H1 (cell line): ENCODE measurements around the gene STIL. TPM values are rescaled to one million over a fixed set of nuclear protein-coding genes. Genes with fewer than 3 reads are reported as not detected.
A peak's percentile ranks its signal among the peaks of the same experiment; 100 is the strongest.

ENCODE experiments used
- ASH2L ChIP-seq: fragments of 200-600, 300-600 bp; sonication (generic); IDR thresholded peaks from one replicate; pipeline ENCODE4 v1.7.1; 2017; ENCODE audit warnings: low read length
- BRCA1 ChIP-seq: IDR thresholded peaks from 2 replicates; pipeline ENCODE4 v1.6.1; 2012; ENCODE audit warnings: low read depth, low read length, improper control_type of control experiment
- CEBPB ChIP-seq: IDR thresholded peaks from 2 replicates; pipeline ENCODE4 v1.6.1; 2012; ENCODE audit warnings: low read depth, low read length
- CHD2 ChIP-seq: IDR thresholded peaks from 2 replicates; pipeline ENCODE4 v1.6.1; 2012; ENCODE audit warnings: low read length, improper control_type of control experiment
- EZH2 ChIP-seq: fragments of 200-600 bp; sonication (generic); IDR thresholded peaks from 2 replicates; pipeline ENCODE4 v1.7.1; 2012; ENCODE audit warnings: low read depth, mild to moderate bottlenecking, moderate library complexity, low read length, inconsistent platforms; ENCODE audit not compliant: severe bottlenecking
- GABPA ChIP-seq: IDR thresholded peaks from 2 replicates; pipeline ENCODE4 v1.6.1; 2011; ENCODE audit warnings: mild to moderate bottlenecking, low read length, moderate library complexity, borderline replicate concordance; ENCODE audit not compliant: insufficient read depth
- KDM1A ChIP-seq: fragments of 200-600, 300-600 bp; sonication (generic); IDR thresholded peaks from 2 replicates; pipeline ENCODE4 v1.7.1; 2016; ENCODE audit warnings: mild to moderate bottlenecking, low read length, borderline replicate concordance
- POU5F1 ChIP-seq: IDR thresholded peaks from 2 replicates; pipeline ENCODE4 v1.6.1; 2011; ENCODE audit warnings: low read depth, mild to moderate bottlenecking, low read length, moderate library complexity
- RAD21 ChIP-seq, 2 experiments: IDR thresholded peaks in 1 of 2; conservative IDR thresholded peaks in 1 of 2; 2 replicates each; pipeline ENCODE4 v1.6.1; 2011; ENCODE audit warnings: low read depth in 2 of 2, low read length in 2 of 2, improper control_type of control experiment in 1 of 2, inconsistent platforms in 1 of 2, mild to moderate bottlenecking in 1 of 2, moderate library complexity in 1 of 2
- SIN3A ChIP-seq, 2 experiments: IDR thresholded peaks in 1 of 2; conservative IDR thresholded peaks in 1 of 2; 2 replicates each; pipeline ENCODE4 v1.6.1; 2011 to 2012; ENCODE audit warnings: low read length in 2 of 2, improper control_type of control experiment in 1 of 2, low read depth in 1 of 2, mild to moderate bottlenecking in 1 of 2
- SUZ12 ChIP-seq: fragments of 200-600 bp; sonication (generic); IDR thresholded peaks from 2 replicates; pipeline ENCODE4 v1.6.1; 2012; ENCODE audit warnings: mild to moderate bottlenecking, inconsistent platforms, low read length, moderate library complexity, mixed read lengths
- TCF12 ChIP-seq: IDR thresholded peaks from 2 replicates; pipeline ENCODE4 v1.6.1; 2011; ENCODE audit warnings: low read depth, mild to moderate bottlenecking, low read length
- YY1 ChIP-seq: IDR thresholded peaks from 2 replicates; pipeline ENCODE4 v1.6.1; 2011; ENCODE audit warnings: low read depth, mild to moderate bottlenecking, low read length
- polyA plus RNA-seq, 7 experiments: library from polyadenylated mRNA; depleted of rRNA in 3 of 7; stranded (reverse) in 5 of 7; unstranded in 2 of 7; fragments of >200 nt in 5 of 7; fragments of 200-250 nt in 2 of 7; gene quantifications; 1 replicate in 5 of 7; 2 replicates in 1 of 7; 4 replicates in 1 of 7; pipeline versions ENCODE4 v1.2.1 to v1.2.3, GENCODE V29; 2011 to 2013; ENCODE audit warnings: missing spikeins in 2 of 7, mixed read lengths in 2 of 7
- total RNA-seq: library from RNA; stranded (reverse); fragmentation: NEBNext Ultra II Directional; extraction: Animal tissue kit (Norgen Biotek cat#: 25700); gene quantifications from 2 replicates; pipeline ENCODE4 v1.2.1, GENCODE V29; 2021
- TF ChIP-seq, protein P1 (sequence below): IDR thresholded peaks from 2 replicates; pipeline ENCODE4 v1.6.1; 2012; ENCODE audit warnings: inconsistent platforms

Gene STIL
- total and polyA plus RNA-seq, 2 of the 8 experiments (the other 6 are each of a cell fraction or from before 2014, with no cell fraction given), result 13.6 to 25.1 TPM

DNA sequence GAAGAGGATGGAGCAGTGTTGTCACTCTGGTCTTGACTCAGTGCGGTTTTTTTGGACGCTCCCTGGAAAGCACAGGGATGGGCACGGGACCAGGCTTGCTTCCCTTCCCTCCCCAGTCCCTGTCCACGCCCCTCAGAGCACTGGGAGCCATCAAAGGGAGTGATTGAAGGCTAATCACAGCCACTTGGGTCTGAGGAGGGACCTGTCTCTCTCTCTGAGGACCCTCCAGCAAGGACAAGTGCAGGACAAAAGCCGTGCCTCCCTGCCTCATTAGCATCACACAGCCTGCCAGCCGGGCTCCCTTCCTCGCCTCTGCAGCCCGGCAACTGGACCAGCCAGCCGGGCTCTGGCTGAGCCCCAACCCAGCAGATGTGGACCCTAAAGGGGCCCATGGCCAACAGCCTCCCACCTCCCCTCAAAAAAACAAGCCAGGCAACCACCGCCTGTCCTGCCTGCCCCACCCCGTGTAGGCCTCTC is 105.5 kb downstream of the STIL start (continued):
- TF ChIP-seq RAD21 (IDR thresholded peaks at IDR 0.05 in 1 of 2, conservative IDR thresholded peaks at IDR 0.05 in 1 of 2; ENCODE audit: low read depth in 2 of 2, low read length in 2 of 2) (no peak), GABPA (peak; percentile 6; the same call in 1 of the 2 replicates), SIN3A (conservative IDR thresholded peaks at IDR 0.05 in 1 of 2, IDR thresholded peaks at IDR 0.05 in 1 of 2; ENCODE audit: low read depth in 1 of 2, low read length in 2 of 2) (peak in 1 of 2 experiments; percentile 47; a peak in 1 of 4 replicates), BRCA1 (no peak), KDM1A (no peak), CHD2 (no peak), YY1 (no peak), POU5F1 (no peak), SUZ12 (no peak; the same call in 1 of the 2 replicates), EZH2 (no peak), TCF12 (no peak), ASH2L (no peak), CEBPB (no peak)
- TF ChIP-seq, protein P1, sequence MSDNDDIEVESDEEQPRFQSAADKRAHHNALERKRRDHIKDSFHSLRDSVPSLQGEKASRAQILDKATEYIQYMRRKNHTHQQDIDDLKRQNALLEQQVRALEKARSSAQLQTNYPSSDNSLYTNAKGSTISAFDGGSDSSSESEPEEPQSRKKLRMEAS, result no peak
